ENCODE measurements around the gene CACNA1C. TPM values are rescaled to one million over a fixed set of nuclear protein-coding genes. Genes with fewer than 3 reads are reported as not detected.

CACNA1C gene
- polyA plus RNA-seq, 5 donors = 10.1 to 15.2 (median 10.7) TPM

- no peak for DNase-seq
Measured at GRCh38 chr12:2653461-2653965, 600.7 kb downstream of the CACNA1C start.

GRCh38 chr12:2654311-2654710 is 601.5 kb downstream of the CACNA1C start:
- no peak for DNase-seq

GRCh38 chr12:2654741-2655140 is 602.0 kb downstream of the CACNA1C start:
- DNase-seq = no peak

GRCh38 chr12:2662524-2662923 is 609.7 kb downstream of the CACNA1C start:
- no peak for DNase-seq

GRCh38 chr12:2664721-2665577 is 612.2 kb downstream of the CACNA1C start:
- no peak for DNase-seq

- DNase-seq = no peak
Measured at GRCh38 chr12:2666411-2666810, 613.6 kb downstream of the CACNA1C start.

- DNase-seq = no peak
Measured at GRCh38 chr12:2666846-2667245, 614.1 kb downstream of the CACNA1C start.

GRCh38 chr12:2667716-2668440 is 615.1 kb downstream of the CACNA1C start:
- DNase-seq = no peak

- DNase-seq = no peak
Measured at GRCh38 chr12:2668816-2669215, 616.0 kb downstream of the CACNA1C start.

GRCh38 chr12:2669560-2669959 is 616.8 kb downstream of the CACNA1C start:
- no peak for DNase-seq

- DNase-seq = no peak
Measured at GRCh38 chr12:2672863-2673262, 620.1 kb downstream of the CACNA1C start.

GRCh38 chr12:2673966-2674810 is 621.4 kb downstream of the CACNA1C start:
- DNase-seq = no peak

GRCh38 chr12:2675776-2676175 is 623.0 kb downstream of the CACNA1C start:
- DNase-seq = no peak

- DNase-seq = no peak
Measured at GRCh38 chr12:2677142-2677880, 624.5 kb downstream of the CACNA1C start.

GRCh38 chr12:2678426-2678825 is 625.6 kb downstream of the CACNA1C start:
- DNase-seq = no peak

- no peak for DNase-seq
Measured at GRCh38 chr12:2679068-2679815, 626.5 kb downstream of the CACNA1C start.

GRCh38 chr12:2679816-2680675 is 627.3 kb downstream of the CACNA1C start:
- DNase-seq = no peak

GRCh38 chr12:2680676-2681039 is 627.9 kb downstream of the CACNA1C start:
- DNase-seq = no peak

- DNase-seq = no peak
Measured at GRCh38 chr12:2681450-2682205, 628.8 kb downstream of the CACNA1C start.
